ENCODE measurements around the gene NCK2.

The NCK2 gene

GRCh38 chr2:105725388-105725787, 19.3 kb upstream of the NCK2 start:
- Histone ChIP-seq H3K9me3 (ENCODE audit: insufficient read depth, low read length) (peaks cover 12% of the 10 kb centered on the region; the same call in 1 of the 2 replicates), H3K27me3 (ENCODE audit: insufficient read depth, insufficient read length) (no peaks in the 10 kb centered on the region), H3K4me3 (ENCODE audit: insufficient read length, low read depth) (no peak overlapping the region), H3K4me1 (ENCODE audit: insufficient read depth, insufficient read length) (no peaks in the 10 kb centered on the region), H3K9ac (ENCODE audit: insufficient read length, low read depth) (no peak overlapping the region), H3K36me3 (ENCODE audit: insufficient read depth, insufficient read length, low read length) (no peaks in the 10 kb centered on the region)
- TF ChIP-seq SUZ12 (IDR thresholded peaks at IDR 0.05; ENCODE audit: extremely low read depth, insufficient read depth, insufficient read length), result no peak
- TF ChIP-seq YY1 (IDR thresholded peaks at IDR 0.05; ENCODE audit: insufficient read depth, insufficient read length), result no peak
- no peak for TF ChIP-seq ZNF274 (IDR thresholded peaks at IDR 0.05; ENCODE audit: low read depth, low read length)
- DNase-seq (ENCODE audit: low read depth, low spot score), result no peak

DNA sequence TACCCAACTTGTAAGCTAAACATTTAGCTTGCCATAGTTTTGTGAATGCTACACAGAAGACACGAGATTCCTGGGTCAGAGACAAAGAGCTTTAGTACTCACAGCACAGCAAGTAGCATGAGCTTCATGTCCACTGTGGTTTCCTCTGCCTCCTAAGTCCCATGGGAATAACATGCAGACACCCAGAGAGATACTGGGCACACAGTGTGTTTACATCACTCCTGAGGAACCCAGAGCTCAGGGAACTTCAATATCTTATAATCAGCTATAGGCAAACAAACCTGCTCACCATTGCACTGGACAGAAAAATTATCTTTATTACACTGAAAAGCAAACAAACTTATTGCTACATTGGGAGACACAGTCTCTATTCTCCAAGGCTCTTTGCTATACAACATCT, 14.5 kb upstream of the NCK2 start:
- no peaks in the 10 kb centered on the region for H3K4me1 ChIP-seq (ENCODE audit: insufficient read depth, insufficient read length)
- peaks cover 12% of the 10 kb centered on the region; the same call in 1 of the 2 replicates for H3K9me3 ChIP-seq (ENCODE audit: insufficient read depth, low read length)
- no peaks in the 10 kb centered on the region for H3K27me3 ChIP-seq (ENCODE audit: insufficient read depth, insufficient read length)
- no peak for DNase-seq (ENCODE audit: low read depth, low spot score)
- H3K4me3 ChIP-seq (ENCODE audit: insufficient read length, low read depth), result no peak overlapping the region
- no peaks in the 10 kb centered on the region for H3K36me3 ChIP-seq (ENCODE audit: insufficient read depth, insufficient read length, low read length)
- no peak for TF ChIP-seq YY1 (IDR thresholded peaks at IDR 0.05; ENCODE audit: insufficient read depth, insufficient read length)
- TF ChIP-seq ZNF274 (IDR thresholded peaks at IDR 0.05; ENCODE audit: low read depth, low read length), result no peak
- TF ChIP-seq SUZ12 (IDR thresholded peaks at IDR 0.05; ENCODE audit: extremely low read depth, insufficient read depth, insufficient read length), result no peak
- H3K9ac ChIP-seq (ENCODE audit: insufficient read length, low read depth), result no peak overlapping the region

DNA sequence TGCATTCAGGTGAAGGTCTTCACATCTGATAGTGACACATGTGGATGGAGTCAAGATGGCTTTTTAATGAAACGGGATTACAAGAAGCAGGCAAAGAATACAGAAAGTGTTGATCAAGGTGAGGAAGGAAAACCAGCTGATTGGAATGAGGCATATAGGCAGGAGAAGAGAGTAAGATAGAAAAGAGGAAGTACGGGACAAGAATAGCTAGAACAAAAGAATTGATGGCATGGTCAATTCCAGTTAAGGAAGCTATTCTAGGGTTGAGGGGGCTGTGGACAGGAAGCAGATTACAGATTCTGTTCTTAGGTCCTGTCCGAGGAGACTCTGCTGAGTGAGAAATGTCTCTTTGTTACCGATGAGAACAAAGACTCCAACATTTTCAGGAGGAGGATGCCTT, 13.2 kb upstream of the NCK2 start:
- DNase-seq (ENCODE audit: low read depth, low spot score), result no peak
- H3K27me3 ChIP-seq (ENCODE audit: insufficient read depth, insufficient read length), result no peaks in the 10 kb centered on the region

DNA sequence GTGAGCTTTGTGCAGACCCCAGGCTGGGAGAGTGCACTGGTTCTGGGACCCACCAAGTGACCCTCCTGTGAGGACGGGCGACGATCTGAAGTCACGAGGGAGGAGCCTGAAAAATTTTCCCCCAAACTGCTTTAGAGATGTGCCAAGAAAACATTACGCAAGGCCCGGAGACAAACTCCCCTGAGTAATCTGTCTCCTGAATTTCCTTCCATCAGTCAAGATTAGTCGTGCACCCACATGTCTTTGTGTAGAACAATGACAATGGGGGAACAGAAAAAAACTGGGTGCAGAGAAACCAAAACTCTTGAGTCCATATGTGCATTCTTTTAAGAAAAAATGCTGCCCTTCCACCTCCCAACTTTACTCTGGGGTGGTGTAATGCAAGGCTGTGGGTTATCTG, 12.6 kb upstream of the NCK2 start:
- Histone ChIP-seq H3K4me1 (ENCODE audit: insufficient read depth, insufficient read length) (no peaks in the 10 kb centered on the region), H3K9ac (ENCODE audit: insufficient read length, low read depth) (no peak overlapping the region), H3K4me3 (ENCODE audit: insufficient read length, low read depth) (no peak overlapping the region), H3K27me3 (ENCODE audit: insufficient read depth, insufficient read length) (no peaks in the 10 kb centered on the region), H3K9me3 (ENCODE audit: insufficient read depth, low read length) (peaks cover 13% of the 10 kb centered on the region; the same call in 1 of the 2 replicates), H3K36me3 (ENCODE audit: insufficient read depth, insufficient read length, low read length) (no peaks in the 10 kb centered on the region)
- TF ChIP-seq SUZ12 (IDR thresholded peaks at IDR 0.05; ENCODE audit: extremely low read depth, insufficient read depth, insufficient read length) (no peak), ZNF274 (IDR thresholded peaks at IDR 0.05; ENCODE audit: low read depth, low read length) (no peak), YY1 (IDR thresholded peaks at IDR 0.05; ENCODE audit: insufficient read depth, insufficient read length) (no peak)
- no peak for DNase-seq (ENCODE audit: low read depth, low spot score)

More for the DNA sequence above, 13.2 kb upstream of the NCK2 start:
- Histone ChIP-seq H3K36me3 (ENCODE audit: insufficient read depth, insufficient read length, low read length) (no peaks in the 10 kb centered on the region), H3K4me3 (ENCODE audit: insufficient read length, low read depth) (no peak overlapping the region), H3K9ac (ENCODE audit: insufficient read length, low read depth) (no peak overlapping the region), H3K4me1 (ENCODE audit: insufficient read depth, insufficient read length) (no peaks in the 10 kb centered on the region), H3K9me3 (ENCODE audit: insufficient read depth, low read length) (peaks cover 16% of the 10 kb centered on the region; the same call in 1 of the 2 replicates)
- TF ChIP-seq ZNF274 (IDR thresholded peaks at IDR 0.05; ENCODE audit: low read depth, low read length), result no peak
- TF ChIP-seq SUZ12 (IDR thresholded peaks at IDR 0.05; ENCODE audit: extremely low read depth, insufficient read depth, insufficient read length), result no peak
- TF ChIP-seq YY1 (IDR thresholded peaks at IDR 0.05; ENCODE audit: insufficient read depth, insufficient read length), result no peak

DNA sequence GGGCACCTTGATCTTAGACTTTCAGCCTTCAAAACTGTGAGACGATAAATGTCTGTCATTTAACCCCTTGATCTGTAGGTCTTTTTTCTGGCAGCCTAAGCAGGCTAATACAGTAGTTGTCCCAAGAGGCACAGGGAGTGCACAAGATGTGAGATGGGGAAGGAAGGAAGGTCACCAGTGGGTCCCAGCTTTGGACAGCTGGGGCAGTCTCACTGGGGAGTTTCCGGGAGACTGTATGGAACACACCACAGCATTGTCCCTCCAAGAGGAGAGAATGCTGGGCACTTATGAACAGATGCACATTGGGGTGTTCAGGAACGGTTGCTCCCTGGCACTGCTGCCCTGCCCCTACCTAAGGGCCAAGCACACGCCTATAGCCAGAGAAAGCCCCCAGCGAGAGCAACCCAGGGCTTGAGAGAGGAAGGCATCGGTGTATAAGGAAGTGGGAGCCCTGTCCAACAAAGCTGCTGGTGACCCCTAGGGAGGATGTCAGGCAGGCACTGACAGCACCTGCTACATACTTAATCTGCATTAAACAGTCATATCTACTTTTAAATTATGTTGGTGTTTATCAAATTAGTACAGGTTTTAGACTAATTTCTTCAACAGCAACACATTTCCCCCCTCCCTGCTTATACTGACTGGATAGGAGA, 11.6 kb upstream of the NCK2 start:
- DNase-seq (ENCODE audit: low read depth, low spot score), result no peak
- no peaks in the 10 kb centered on the region for H3K4me1 ChIP-seq (ENCODE audit: insufficient read depth, insufficient read length)
- no peak overlapping the region for H3K4me3 ChIP-seq (ENCODE audit: insufficient read length, low read depth)
- no peak for TF ChIP-seq YY1 (IDR thresholded peaks at IDR 0.05; ENCODE audit: insufficient read depth, insufficient read length)
- TF ChIP-seq ZNF274 (IDR thresholded peaks at IDR 0.05; ENCODE audit: low read depth, low read length), result no peak
- no peak for TF ChIP-seq SUZ12 (IDR thresholded peaks at IDR 0.05; ENCODE audit: extremely low read depth, insufficient read depth, insufficient read length)
- H3K9me3 ChIP-seq (ENCODE audit: insufficient read depth, low read length), result peaks cover 8% of the 10 kb centered on the region; the same call in 1 of the 2 replicates
- no peak overlapping the region for H3K9ac ChIP-seq (ENCODE audit: insufficient read length, low read depth)
- no peaks in the 10 kb centered on the region for H3K27me3 ChIP-seq (ENCODE audit: insufficient read depth, insufficient read length)
- no peaks in the 10 kb centered on the region for H3K36me3 ChIP-seq (ENCODE audit: insufficient read depth, insufficient read length, low read length)

DNA sequence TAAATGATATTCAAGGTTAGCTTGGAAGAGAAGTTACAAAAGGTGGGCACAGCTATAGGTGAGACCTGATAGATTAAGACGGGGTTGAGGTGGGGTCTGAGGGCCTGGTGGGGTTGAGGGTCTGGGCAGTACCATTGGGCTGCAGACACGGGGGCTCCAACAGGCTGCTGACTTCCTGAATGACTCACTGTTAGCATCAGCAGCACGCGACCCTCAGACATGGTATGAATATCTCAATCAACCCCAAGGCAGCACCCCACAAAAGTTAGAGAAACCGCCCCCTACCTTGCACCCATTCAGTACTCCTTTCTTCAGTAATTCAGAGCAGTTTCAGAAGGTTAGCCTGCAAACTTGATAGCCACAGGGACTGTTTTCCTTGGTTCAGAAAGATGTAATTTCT, 10.8 kb upstream of the NCK2 start:
- no peaks in the 10 kb centered on the region for H3K36me3 ChIP-seq (ENCODE audit: insufficient read depth, insufficient read length, low read length)
- H3K9ac ChIP-seq (ENCODE audit: insufficient read length, low read depth), result no peak overlapping the region
- H3K9me3 ChIP-seq (ENCODE audit: insufficient read depth, low read length), result peaks cover 8% of the 10 kb centered on the region; the same call in 1 of the 2 replicates
- H3K27me3 ChIP-seq (ENCODE audit: insufficient read depth, insufficient read length), result no peaks in the 10 kb centered on the region
- no peaks in the 10 kb centered on the region for H3K4me1 ChIP-seq (ENCODE audit: insufficient read depth, insufficient read length)
- TF ChIP-seq ZNF274 (IDR thresholded peaks at IDR 0.05; ENCODE audit: low read depth, low read length) (no peak), YY1 (IDR thresholded peaks at IDR 0.05; ENCODE audit: insufficient read depth, insufficient read length) (no peak), SUZ12 (IDR thresholded peaks at IDR 0.05; ENCODE audit: extremely low read depth, insufficient read depth, insufficient read length) (no peak)
- H3K4me3 ChIP-seq (ENCODE audit: insufficient read length, low read depth), result no peak overlapping the region
- no peak for DNase-seq (ENCODE audit: low read depth, low spot score)

GRCh38 chr2:105734762-105735538, 9.8 kb upstream of the NCK2 start:
- H3K4me3 ChIP-seq (ENCODE audit: insufficient read length, low read depth), result no peak overlapping the region
- H3K36me3 ChIP-seq (ENCODE audit: insufficient read depth, insufficient read length, low read length), result no peaks in the 10 kb centered on the region
- no peaks in the 10 kb centered on the region for H3K27me3 ChIP-seq (ENCODE audit: insufficient read depth, insufficient read length)
- H3K9me3 ChIP-seq (ENCODE audit: insufficient read depth, low read length), result peaks cover 7% of the 10 kb centered on the region; the same call in 1 of the 2 replicates
- no peak for DNase-seq (ENCODE audit: low read depth, low spot score)
- no peaks in the 10 kb centered on the region for H3K4me1 ChIP-seq (ENCODE audit: insufficient read depth, insufficient read length)
- no peak for TF ChIP-seq SUZ12 (IDR thresholded peaks at IDR 0.05; ENCODE audit: extremely low read depth, insufficient read depth, insufficient read length)
- TF ChIP-seq YY1 (IDR thresholded peaks at IDR 0.05; ENCODE audit: insufficient read depth, insufficient read length), result no peak
- TF ChIP-seq ZNF274 (IDR thresholded peaks at IDR 0.05; ENCODE audit: low read depth, low read length), result no peak
- no peak overlapping the region for H3K9ac ChIP-seq (ENCODE audit: insufficient read length, low read depth)
